K562 (cell line): ENCODE results near the gene NOD1. TPM values are rescaled to one million over a fixed set of nuclear protein-coding genes. Genes with fewer than 3 reads are reported as not detected.

Source experiments
- CBX8 ChIP-seq: fragments of 200-600 bp; sonication (generic); IDR thresholded peaks from 2 replicates; pipeline ENCODE4 v1.6.1; 2012; ENCODE audit warnings: borderline replicate concordance, mixed run types, low read depth, mild to moderate bottlenecking, moderate library complexity, mixed read lengths, low read length, control low read depth, inconsistent platforms; ENCODE audit not compliant: poor library complexity, severe bottlenecking; ENCODE audit errors: extremely low read depth
- EHMT2 ChIP-seq: fragments of 450-650 bp; IDR thresholded peaks from 2 replicates; pipeline ENCODE4 v1.6.1; 2018; ENCODE audit warnings: antibody characterized with exemption
- POLR2A ChIP-seq: fragments of 450-650 bp; conservative IDR thresholded peaks from 2 replicates; pipeline ENCODE4 v1.6.1; 2016
- SMARCE1 ChIP-seq: fragments of 450-650 bp; IDR thresholded peaks from 2 replicates; pipeline ENCODE4 v1.7.1; 2016; ENCODE audit warnings: mild to moderate bottlenecking
- TFAM ChIP-seq: fragments of 250-450 bp; sonication (Bioruptor Pico); conservative IDR thresholded peaks from 2 replicates; pipeline ENCODE4 v1.5.0; 2021; ENCODE audit warnings: mild to moderate bottlenecking, moderate library complexity
- U2AF2 ChIP-seq: fragments of 200-400 bp; formaldehyde crosslinking; optimal IDR thresholded peaks from 2 replicates; pipeline ENCODE3; 2017; ENCODE audit warnings: low read depth, mild to moderate bottlenecking, low read length
- YY1 ChIP-seq, 3 experiments: IDR thresholded peaks; 2 replicates each; pipeline ENCODE4 v1.6.1; 2011; ENCODE audit warnings: low read length in 2 of 3, mild to moderate bottlenecking in 2 of 3, moderate library complexity in 2 of 3, borderline replicate concordance in 1 of 3, control low read depth in 1 of 3, low read depth in 1 of 3; ENCODE audit not compliant: insufficient read depth in 3 of 3, insufficient replicate concordance in 2 of 3, control insufficient read depth in 1 of 3, insufficient read length in 1 of 3; ENCODE audit errors: extremely low read depth in 1 of 3
- ZNF324 ChIP-seq: fragments of 250-450 bp; sonication (Bioruptor Pico); IDR thresholded peaks from 2 replicates; pipeline ENCODE4 v1.4.0; 2020; ENCODE audit warnings: mild to moderate bottlenecking
- ZNF696 ChIP-seq: fragments of 250-450 bp; sonication (Bioruptor Pico); conservative IDR thresholded peaks from 2 replicates; pipeline ENCODE4 v1.4.0; 2020; ENCODE audit warnings: mild to moderate bottlenecking, moderate library complexity
- ZNF764 ChIP-seq: fragments of 250-450 bp; sonication (Bioruptor Pico); IDR thresholded peaks from 2 replicates; pipeline ENCODE4 v1.4.0; 2020; ENCODE audit warnings: low read depth, mild to moderate bottlenecking, moderate library complexity
- polyA plus RNA-seq, 8 experiments: library from polyadenylated mRNA; depleted of rRNA in 4 of 8; stranded (reverse) in 5 of 8; unstranded in 3 of 8; fragments of >200 nt; fragmentation: Nextera tagmentation in 2 of 8; fragmentation: Illumina TruSeq in 1 of 8; extraction: Ambion mirVana in 2 of 8; extraction: Trizol in 1 of 8; gene quantifications; 2 replicates each; pipeline versions ENCODE4 v1.2.1 to v1.2.3, GENCODE V29; 2011 to 2014; ENCODE audit warnings: inconsistent platforms in 1 of 8, missing spikeins in 1 of 8
- total RNA-seq, 7 experiments: library from RNA; depleted of rRNA in 6 of 7; stranded (reverse); fragments of >200 nt in 6 of 7; fragmentation: Illumina TruSeq in 2 of 7; extraction: Trizol in 2 of 7; gene quantifications; 2 replicates each; pipeline versions ENCODE4 v1.2.1 to v1.2.3, GENCODE V29; 2011 to 2021; ENCODE audit warnings: low replicate concordance in 1 of 7
- TF ChIP-seq, protein P1 (sequence below): sonication (generic); formaldehyde crosslinking; IDR thresholded peaks from 2 replicates; pipeline ENCODE4 v1.8.0; 2022; ENCODE audit warnings: mild to moderate bottlenecking, missing genetic modification reagents
- TF ChIP-seq, protein P2 (sequence below): fragments of 250-450 bp; sonication (Bioruptor Pico); IDR thresholded peaks from 2 replicates; pipeline ENCODE4 v1.5.1; 2021; ENCODE audit warnings: mild to moderate bottlenecking
- TF ChIP-seq, protein P3 (sequence below), 2 experiments: fragments of 450-650 bp; formaldehyde crosslinking in 1 of 2; IDR thresholded peaks; 2 replicates each; pipeline versions ENCODE4 v1.4.0 to v1.6.1; 2014 to 2020; ENCODE audit warnings: mild to moderate bottlenecking in 2 of 2, borderline replicate concordance in 1 of 2, low read depth in 1 of 2

NOD1 gene
- total and polyA plus RNA-seq, 9 of the 15 experiments (the other 6 are each of a cell fraction or from before 2014, with no cell fraction given), result 0.34 to 7.1 (median 4.7) TPM

DNA sequence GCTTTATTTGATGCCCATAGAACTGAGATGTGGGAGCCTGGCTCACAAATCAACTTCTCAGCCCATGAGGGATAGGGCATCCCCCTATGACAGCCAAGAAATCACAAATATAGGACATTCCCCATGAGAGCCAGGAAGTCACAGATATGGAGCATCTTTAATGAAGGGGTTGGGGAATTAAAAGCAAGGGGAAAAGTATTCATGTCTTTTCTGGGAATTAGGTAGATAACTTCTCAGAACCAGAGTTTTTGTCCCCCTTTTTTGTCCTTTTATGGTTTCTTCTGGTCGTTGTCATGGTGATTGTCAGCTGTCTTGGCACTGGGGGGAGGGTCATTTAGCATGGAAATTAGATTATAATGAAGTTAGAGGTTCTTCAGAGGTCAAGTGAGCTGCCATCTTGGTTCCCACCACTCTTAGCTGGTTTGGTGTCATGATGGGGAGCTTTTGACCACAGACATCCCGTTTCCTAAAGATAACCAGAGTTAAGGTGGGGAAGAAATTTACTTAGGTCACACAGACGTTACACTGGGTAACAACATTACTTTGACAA is 56.9 kb downstream of the NOD1 start (continued):
- TF ChIP-seq, protein P1, sequence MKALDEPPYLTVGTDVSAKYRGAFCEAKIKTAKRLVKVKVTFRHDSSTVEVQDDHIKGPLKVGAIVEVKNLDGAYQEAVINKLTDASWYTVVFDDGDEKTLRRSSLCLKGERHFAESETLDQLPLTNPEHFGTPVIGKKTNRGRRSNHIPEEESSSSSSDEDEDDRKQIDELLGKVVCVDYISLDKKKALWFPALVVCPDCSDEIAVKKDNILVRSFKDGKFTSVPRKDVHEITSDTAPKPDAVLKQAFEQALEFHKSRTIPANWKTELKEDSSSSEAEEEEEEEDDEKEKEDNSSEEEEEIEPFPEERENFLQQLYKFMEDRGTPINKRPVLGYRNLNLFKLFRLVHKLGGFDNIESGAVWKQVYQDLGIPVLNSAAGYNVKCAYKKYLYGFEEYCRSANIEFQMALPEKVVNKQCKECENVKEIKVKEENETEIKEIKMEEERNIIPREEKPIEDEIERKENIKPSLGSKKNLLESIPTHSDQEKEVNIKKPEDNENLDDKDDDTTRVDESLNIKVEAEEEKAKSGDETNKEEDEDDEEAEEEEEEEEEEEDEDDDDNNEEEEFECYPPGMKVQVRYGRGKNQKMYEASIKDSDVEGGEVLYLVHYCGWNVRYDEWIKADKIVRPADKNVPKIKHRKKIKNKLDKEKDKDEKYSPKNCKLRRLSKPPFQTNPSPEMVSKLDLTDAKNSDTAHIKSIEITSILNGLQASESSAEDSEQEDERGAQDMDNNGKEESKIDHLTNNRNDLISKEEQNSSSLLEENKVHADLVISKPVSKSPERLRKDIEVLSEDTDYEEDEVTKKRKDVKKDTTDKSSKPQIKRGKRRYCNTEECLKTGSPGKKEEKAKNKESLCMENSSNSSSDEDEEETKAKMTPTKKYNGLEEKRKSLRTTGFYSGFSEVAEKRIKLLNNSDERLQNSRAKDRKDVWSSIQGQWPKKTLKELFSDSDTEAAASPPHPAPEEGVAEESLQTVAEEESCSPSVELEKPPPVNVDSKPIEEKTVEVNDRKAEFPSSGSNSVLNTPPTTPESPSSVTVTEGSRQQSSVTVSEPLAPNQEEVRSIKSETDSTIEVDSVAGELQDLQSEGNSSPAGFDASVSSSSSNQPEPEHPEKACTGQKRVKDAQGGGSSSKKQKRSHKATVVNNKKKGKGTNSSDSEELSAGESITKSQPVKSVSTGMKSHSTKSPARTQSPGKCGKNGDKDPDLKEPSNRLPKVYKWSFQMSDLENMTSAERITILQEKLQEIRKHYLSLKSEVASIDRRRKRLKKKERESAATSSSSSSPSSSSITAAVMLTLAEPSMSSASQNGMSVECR (CRISPR knock-in tag), result no peak
- TF ChIP-seq U2AF2 (no peak), ZNF324 (CRISPR knock-in tag) (no peak), POLR2A (no peak), SMARCE1 (no peak), ZNF696 (CRISPR knock-in tag) (no peak), ZNF764 (no peak), CBX8 (no peak), TFAM (no peak), EHMT2 (peak; percentile 49; the same call in 1 of the 2 replicates), YY1 (IDR thresholded peaks at IDR 0.05; ENCODE audit: borderline replicate concordance in 1 of 3, control insufficient read depth in 1 of 3, extremely low read depth in 1 of 3, insufficient read depth in 3 of 3, insufficient read length in 1 of 3, insufficient replicate concordance in 2 of 3, low read depth in 1 of 3, low read length in 2 of 3) (peak in 1 of 3 experiments; percentile 80)
- TF ChIP-seq, protein P2, sequence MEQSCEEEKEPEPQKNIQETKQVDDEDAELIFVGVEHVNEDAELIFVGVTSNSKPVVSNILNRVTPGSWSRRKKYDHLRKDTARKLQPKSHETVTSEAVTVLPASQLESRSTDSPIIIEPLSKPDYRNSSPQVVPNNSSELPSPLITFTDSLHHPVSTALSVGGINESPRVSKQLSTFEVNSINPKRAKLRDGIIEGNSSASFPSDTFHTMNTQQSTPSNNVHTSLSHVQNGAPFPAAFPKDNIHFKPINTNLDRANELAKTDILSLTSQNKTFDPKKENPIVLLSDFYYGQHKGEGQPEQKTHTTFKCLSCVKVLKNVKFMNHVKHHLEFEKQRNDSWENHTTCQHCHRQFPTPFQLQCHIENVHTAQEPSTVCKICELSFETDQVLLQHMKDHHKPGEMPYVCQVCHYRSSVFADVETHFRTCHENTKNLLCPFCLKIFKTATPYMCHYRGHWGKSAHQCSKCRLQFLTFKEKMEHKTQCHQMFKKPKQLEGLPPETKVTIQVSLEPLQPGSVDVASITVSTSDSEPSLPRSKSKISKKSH (CRISPR knock-in tag), result no peak
- TF ChIP-seq, protein P3, sequence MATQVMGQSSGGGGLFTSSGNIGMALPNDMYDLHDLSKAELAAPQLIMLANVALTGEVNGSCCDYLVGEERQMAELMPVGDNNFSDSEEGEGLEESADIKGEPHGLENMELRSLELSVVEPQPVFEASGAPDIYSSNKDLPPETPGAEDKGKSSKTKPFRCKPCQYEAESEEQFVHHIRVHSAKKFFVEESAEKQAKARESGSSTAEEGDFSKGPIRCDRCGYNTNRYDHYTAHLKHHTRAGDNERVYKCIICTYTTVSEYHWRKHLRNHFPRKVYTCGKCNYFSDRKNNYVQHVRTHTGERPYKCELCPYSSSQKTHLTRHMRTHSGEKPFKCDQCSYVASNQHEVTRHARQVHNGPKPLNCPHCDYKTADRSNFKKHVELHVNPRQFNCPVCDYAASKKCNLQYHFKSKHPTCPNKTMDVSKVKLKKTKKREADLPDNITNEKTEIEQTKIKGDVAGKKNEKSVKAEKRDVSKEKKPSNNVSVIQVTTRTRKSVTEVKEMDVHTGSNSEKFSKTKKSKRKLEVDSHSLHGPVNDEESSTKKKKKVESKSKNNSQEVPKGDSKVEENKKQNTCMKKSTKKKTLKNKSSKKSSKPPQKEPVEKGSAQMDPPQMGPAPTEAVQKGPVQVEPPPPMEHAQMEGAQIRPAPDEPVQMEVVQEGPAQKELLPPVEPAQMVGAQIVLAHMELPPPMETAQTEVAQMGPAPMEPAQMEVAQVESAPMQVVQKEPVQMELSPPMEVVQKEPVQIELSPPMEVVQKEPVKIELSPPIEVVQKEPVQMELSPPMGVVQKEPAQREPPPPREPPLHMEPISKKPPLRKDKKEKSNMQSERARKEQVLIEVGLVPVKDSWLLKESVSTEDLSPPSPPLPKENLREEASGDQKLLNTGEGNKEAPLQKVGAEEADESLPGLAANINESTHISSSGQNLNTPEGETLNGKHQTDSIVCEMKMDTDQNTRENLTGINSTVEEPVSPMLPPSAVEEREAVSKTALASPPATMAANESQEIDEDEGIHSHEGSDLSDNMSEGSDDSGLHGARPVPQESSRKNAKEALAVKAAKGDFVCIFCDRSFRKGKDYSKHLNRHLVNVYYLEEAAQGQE (IDR thresholded peaks at IDR 0.05; ENCODE audit: borderline replicate concordance), result peak; percentile 42; the same call in 1 of the 2 replicates
- TF ChIP-seq, protein P3 (CRISPR knock-in tag; IDR thresholded peaks at IDR 0.05; ENCODE audit: low read depth), result no peak
